Thyroid gland (tissue), 4 donors: Measurements from ENCODE around the gene MCAM. TPM values are rescaled to one million over a fixed set of nuclear protein-coding genes. Genes with fewer than 3 reads are reported as not detected.

Experiments used
- DNase-seq, 2 donors: peaks; one replicate each; pipeline ENCODE4 v3.0.0-alpha.2; 2019
- H3K27ac ChIP-seq, 3 donors: fragments of 200-600 bp; sonication (generic); 1 replicate in 2 of 3; 2 replicates in 1 of 3; pipeline ENCODE4 v1.5.1; 2016 to 2019; ENCODE audit warnings: mild to moderate bottlenecking in 1 of 3, moderate library complexity in 1 of 3
- H3K27me3 ChIP-seq: fragments of 200-600 bp; sonication (generic); one replicate; pipeline ENCODE4 v1.5.1; 2019
- H3K36me3 ChIP-seq, 2 donors: fragments of 200-600 bp; sonication (generic); one replicate each; pipeline ENCODE4 v1.5.1; 2016 to 2019
- H3K4me1 ChIP-seq, 2 donors: fragments of 200-600 bp; sonication (generic); one replicate each; pipeline ENCODE4 v1.5.1; 2017 to 2019
- H3K4me3 ChIP-seq, 3 donors: fragments of 200-600 bp; sonication (generic); replicated peaks in 1 of 3; 1 replicate in 2 of 3; 2 replicates in 1 of 3; pipeline ENCODE4 v1.5.1; 2016; ENCODE audit warnings: mild to moderate bottlenecking in 1 of 3
- H3K9me3 ChIP-seq: fragments of 200-600 bp; sonication (generic); one replicate; pipeline ENCODE4 v1.5.1; 2017
- CTCF ChIP-seq, 6 experiments: fragments of 200-600 bp in 3 of 6; fragments of 450-650 bp in 3 of 6; sonication (generic) in 3 of 6; IDR thresholded peaks; one replicate each; pipeline ENCODE4 v1.5.1; 2016 to 2019; ENCODE audit warnings: antibody characterized with exemption in 6 of 6, mild to moderate bottlenecking in 2 of 6, inconsistent platforms in 1 of 6, moderate library complexity in 1 of 6
- POLR2A ChIP-seq, 2 donors: fragments of 450-650 bp; IDR thresholded peaks; one replicate each; pipeline ENCODE4 v1.6.1; 2017; ENCODE audit warnings: antibody characterized with exemption in 2 of 2, mild to moderate bottlenecking in 2 of 2, moderate library complexity in 1 of 2
- WGBS, 2 donors: methylation state at CpG; one replicate each; pipeline ENCODE4 v1.1.5; 2017; 5-methylcytosine and 5-hydroxymethylcytosine counted together
- intact Hi-C: fragments of 100-400 bp; cut with DNase I; formaldehyde crosslinking; loops from one replicate; pipeline ENCODE4 v1.15.1; 2023
- total RNA-seq, 4 donors: library from RNA; depleted of rRNA; stranded (reverse); fragments of >200 nt; gene quantifications; one replicate each; pipeline ENCODE4 v1.2.3, GENCODE V29; 2016

The MCAM gene
- total RNA-seq, 4 donors from 2014 or later, result 17.6 to 243 (median 61.8) TPM

- 54 to 86% methylated on average over 1 of the region's 1 CpG for WGBS, 2 donors
- intact Hi-C loops, result no loop called here
- no peaks in the 10 kb centered on the region for H3K4me1 ChIP-seq
Observed at GRCh38 chr11:119307219-119307618, 9.7 kb downstream of the MCAM start.

GRCh38 chr11:119306373-119306890 is 10.5 kb downstream of the MCAM start:
- peak overlapping the region in 1 of 3 donors; percentile 45 for H3K27ac ChIP-seq
- WGBS, 2 donors, result 72 to 78% methylated on average over 4 of the region's 5 CpGs
- intact Hi-C loops, result no loop called here
- DNase-seq, result no peak
- peaks cover 8 to 9% of the 10 kb centered on the region in 2 donors for H3K36me3 ChIP-seq
- no peaks in the 10 kb centered on the region for H3K9me3 ChIP-seq
- no peak for TF ChIP-seq CTCF (IDR thresholded peaks at IDR 0.05)
- no peak for TF ChIP-seq POLR2A (IDR thresholded peaks at IDR 0.05)
- no peaks in the 10 kb centered on the region for H3K27me3 ChIP-seq
- H3K4me1 ChIP-seq, result no peaks in the 10 kb centered on the region
- no peak overlapping the region for H3K4me3 ChIP-seq

More at GRCh38 chr11:119307219-119307618, 9.7 kb downstream of the MCAM start:
- TF ChIP-seq CTCF (IDR thresholded peaks at IDR 0.05), result no peak
- no peak for TF ChIP-seq POLR2A (IDR thresholded peaks at IDR 0.05)
- Histone ChIP-seq H3K36me3 (peaks cover 6% of the 10 kb centered on the region in 2 donors), H3K27ac (peak overlapping the region in 1 of 3 donors; percentile 17), H3K4me3 (no peak overlapping the region), H3K27me3 (no peaks in the 10 kb centered on the region), H3K9me3 (no peaks in the 10 kb centered on the region)
- no peak for DNase-seq

- no peaks in the 10 kb centered on the region for H3K27me3 ChIP-seq
- H3K4me3 ChIP-seq, result no peak overlapping the region
- TF ChIP-seq POLR2A (IDR thresholded peaks at IDR 0.05) (no peak), CTCF (IDR thresholded peaks at IDR 0.05) (no peak)
- H3K27ac ChIP-seq, result peak overlapping the region in 1 of 3 donors; percentile 45
- intact Hi-C loops, result no loop called here
- 80 to 96% methylated on average over 4 to 7 of the region's 7 CpGs for WGBS, 2 donors
- H3K36me3 ChIP-seq, result peaks cover 9 to 13% of the 10 kb centered on the region in 2 donors
- no peak for DNase-seq
- H3K9me3 ChIP-seq, result no peaks in the 10 kb centered on the region
- H3K4me1 ChIP-seq, result no peaks in the 10 kb centered on the region
Observed at GRCh38 chr11:119305556-119306372, 11.2 kb downstream of the MCAM start.

GRCh38 chr11:119303227-119303718 is 13.7 kb downstream of the MCAM start:
- intact Hi-C loops, result no loop called here
- WGBS, 2 donors, result 94 to 97% methylated on average over 5 of the region's 5 CpGs
- no peaks in the 10 kb centered on the region for H3K9me3 ChIP-seq
- no peak overlapping the region for H3K4me3 ChIP-seq
- no peak for DNase-seq
- no peaks in the 10 kb centered on the region for H3K4me1 ChIP-seq
- no peak overlapping the region for H3K27ac ChIP-seq
- peaks cover 18 to 31% of the 10 kb centered on the region in 2 donors for H3K36me3 ChIP-seq
- no peaks in the 10 kb centered on the region for H3K27me3 ChIP-seq
- TF ChIP-seq CTCF (IDR thresholded peaks at IDR 0.05) (no peak), POLR2A (IDR thresholded peaks at IDR 0.05) (no peak)
